Chondrocyte (in vitro differentiated cells): Measurements from ENCODE around the gene SEC16A. TPM values are rescaled to one million over a fixed set of nuclear protein-coding genes. Genes with fewer than 3 reads are reported as not detected.

Experiments
- DNase-seq: peaks from one replicate; pipeline ENCODE4 v3.0.0; 2021; ENCODE audit warnings: mixed read lengths, low spot score
- H3K27ac Mint-ChIP-seq: one replicate; pipeline ENCODE4 v1.8.0; 2021; ENCODE audit warnings: mild to moderate bottlenecking, moderate library complexity, mixed read lengths; ENCODE audit not compliant: unreplicated experiment
- H3K27me3 Mint-ChIP-seq: 2 replicates; pipeline ENCODE4 v1.8.0; 2021; ENCODE audit warnings: low read depth, mixed read lengths
- H3K36me3 Mint-ChIP-seq: 2 replicates; pipeline ENCODE4 v1.8.0; 2021; ENCODE audit warnings: low read depth, mixed read lengths
- H3K4me1 Mint-ChIP-seq: 2 replicates; pipeline ENCODE4 v1.8.0; 2021; ENCODE audit warnings: low read depth, mild to moderate bottlenecking, mixed read lengths
- H3K4me3 Mint-ChIP-seq: one replicate; pipeline ENCODE4 v1.8.0; 2021; ENCODE audit warnings: mild to moderate bottlenecking, moderate library complexity, mixed read lengths; ENCODE audit not compliant: unreplicated experiment
- H3K9me3 Mint-ChIP-seq: 2 replicates; pipeline ENCODE4 v1.8.0; 2021; ENCODE audit warnings: low read depth, mixed read lengths
- total RNA-seq: library from RNA; stranded (reverse); gene quantifications from 3 replicates; pipeline ENCODE4 v1.2.1, GENCODE V29; 2021
- TF ChIP-seq, protein P1 (sequence below): fragments of 200-600 bp; sonication (generic); IDR thresholded peaks from 2 replicates; pipeline ENCODE4 v1.5.0; 2021; ENCODE audit warnings: antibody characterized with exemption, mild to moderate bottlenecking, moderate library complexity

The SEC16A gene
- total RNA-seq, 1 donor from 2014 or later: 91.7 TPM

DNA sequence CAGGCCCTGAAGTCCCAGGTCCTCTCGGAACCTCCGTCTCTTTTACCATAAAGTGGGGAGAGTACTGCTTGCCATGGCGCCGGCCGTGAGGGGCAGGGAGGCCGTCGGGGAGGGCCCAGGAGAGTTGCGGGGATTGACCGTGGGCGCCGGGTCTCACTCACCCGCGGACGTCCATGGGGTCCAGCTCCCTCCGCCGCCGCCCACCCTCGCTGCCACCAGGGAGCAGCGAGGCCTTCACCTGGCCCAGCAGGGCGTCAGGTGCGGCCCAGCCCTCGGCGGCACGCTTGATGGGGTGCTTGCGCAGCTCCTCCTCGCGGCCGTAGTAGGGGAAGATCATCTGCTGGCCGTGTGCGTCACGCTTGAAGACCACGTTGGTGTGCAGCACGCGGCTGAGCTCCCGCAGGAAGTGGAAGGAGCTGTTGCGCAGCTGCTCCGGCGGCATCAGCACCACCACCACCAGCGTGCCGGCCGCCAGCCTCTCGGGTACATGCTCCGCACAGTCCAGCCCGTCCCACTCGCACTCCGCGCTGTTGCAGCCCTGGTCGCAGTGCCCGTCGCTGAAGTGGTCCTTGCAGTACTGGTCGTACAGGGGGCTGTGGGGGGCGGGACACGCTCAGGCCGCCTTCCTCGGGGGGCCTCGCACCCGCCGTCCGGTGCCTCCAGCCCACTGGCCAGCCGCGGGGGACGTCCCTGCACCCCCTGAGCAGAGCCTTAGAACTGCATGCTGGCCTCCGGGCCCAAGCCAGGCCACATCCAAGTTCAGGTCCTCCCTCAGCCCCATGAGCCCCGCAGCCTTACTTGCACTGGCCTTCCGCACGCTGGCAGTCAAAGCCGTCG lies 21.9 kb upstream of the SEC16A start:
- no peak for DNase-seq
- no peaks in the 10 kb centered on the region for H3K4me1 Mint-ChIP-seq
- no peaks in the 10 kb centered on the region for H3K9me3 Mint-ChIP-seq
- peaks cover 9% of the 10 kb centered on the region for H3K36me3 Mint-ChIP-seq
- H3K4me3 Mint-ChIP-seq: no peak overlapping the region
- TF ChIP-seq, protein P1, sequence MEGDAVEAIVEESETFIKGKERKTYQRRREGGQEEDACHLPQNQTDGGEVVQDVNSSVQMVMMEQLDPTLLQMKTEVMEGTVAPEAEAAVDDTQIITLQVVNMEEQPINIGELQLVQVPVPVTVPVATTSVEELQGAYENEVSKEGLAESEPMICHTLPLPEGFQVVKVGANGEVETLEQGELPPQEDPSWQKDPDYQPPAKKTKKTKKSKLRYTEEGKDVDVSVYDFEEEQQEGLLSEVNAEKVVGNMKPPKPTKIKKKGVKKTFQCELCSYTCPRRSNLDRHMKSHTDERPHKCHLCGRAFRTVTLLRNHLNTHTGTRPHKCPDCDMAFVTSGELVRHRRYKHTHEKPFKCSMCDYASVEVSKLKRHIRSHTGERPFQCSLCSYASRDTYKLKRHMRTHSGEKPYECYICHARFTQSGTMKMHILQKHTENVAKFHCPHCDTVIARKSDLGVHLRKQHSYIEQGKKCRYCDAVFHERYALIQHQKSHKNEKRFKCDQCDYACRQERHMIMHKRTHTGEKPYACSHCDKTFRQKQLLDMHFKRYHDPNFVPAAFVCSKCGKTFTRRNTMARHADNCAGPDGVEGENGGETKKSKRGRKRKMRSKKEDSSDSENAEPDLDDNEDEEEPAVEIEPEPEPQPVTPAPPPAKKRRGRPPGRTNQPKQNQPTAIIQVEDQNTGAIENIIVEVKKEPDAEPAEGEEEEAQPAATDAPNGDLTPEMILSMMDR: no peak
- no peak overlapping the region for H3K27ac Mint-ChIP-seq
- no peaks in the 10 kb centered on the region for H3K27me3 Mint-ChIP-seq

DNA sequence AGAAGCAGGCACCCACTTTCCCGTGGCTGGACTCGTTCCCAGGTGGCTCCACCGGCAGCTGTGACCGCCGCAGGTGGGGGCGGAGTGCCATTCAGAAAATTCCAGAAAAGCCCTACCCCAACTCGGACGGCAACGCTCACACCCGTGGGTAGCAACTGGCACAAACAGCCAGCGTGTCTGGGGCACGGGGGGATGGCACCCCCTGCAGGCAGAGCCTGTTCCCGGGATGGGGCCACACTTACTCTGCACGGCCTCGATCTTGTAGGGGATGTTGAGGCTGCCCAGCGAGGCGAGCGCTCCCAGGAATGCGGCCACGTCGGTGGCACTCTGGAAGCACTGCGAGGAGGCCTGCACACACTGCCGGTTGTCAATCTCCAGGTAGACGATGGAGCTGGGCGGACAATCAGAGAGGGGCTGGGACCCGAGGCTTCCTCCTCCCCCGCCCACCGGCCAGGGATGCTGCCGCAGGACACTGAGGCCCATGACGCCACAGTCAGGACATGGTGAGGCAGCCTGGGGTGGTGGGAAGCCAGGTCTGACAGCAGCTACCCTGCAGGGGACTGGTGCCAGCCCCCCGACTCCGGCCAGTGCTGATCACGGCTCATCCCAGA lies 20.2 kb upstream of the SEC16A start:
- Mint-ChIP-seq H3K27ac (no peak overlapping the region), H3K27me3 (no peaks in the 10 kb centered on the region), H3K36me3 (peaks cover 15% of the 10 kb centered on the region), H3K4me3 (no peak overlapping the region), H3K9me3 (no peaks in the 10 kb centered on the region), H3K4me1 (no peaks in the 10 kb centered on the region)
- DNase-seq: no peak
- TF ChIP-seq, protein P1: peak; percentile 32

DNA sequence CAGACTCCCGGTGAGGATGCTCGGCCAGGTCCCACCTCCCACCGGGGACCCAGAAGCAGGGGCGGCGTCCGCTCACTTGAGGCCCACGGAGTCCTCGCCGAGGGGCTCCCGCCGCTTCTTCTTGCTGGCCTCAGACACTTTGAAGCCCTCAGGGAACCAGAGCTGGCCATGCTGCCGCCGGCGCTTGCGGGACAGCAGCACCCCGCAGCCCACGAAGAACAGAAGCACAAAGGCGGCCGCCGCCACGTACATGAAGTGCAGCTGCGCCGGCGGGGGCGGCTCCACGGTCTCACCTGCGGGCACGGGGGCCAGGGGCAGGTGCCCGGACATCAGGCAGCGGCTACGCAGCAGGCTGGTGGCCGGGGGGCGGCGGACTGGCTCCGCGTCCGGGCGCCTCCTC lies 19.4 kb upstream of the SEC16A start:
- Mint-ChIP-seq H3K27ac (no peak overlapping the region), H3K9me3 (no peaks in the 10 kb centered on the region), H3K4me3 (no peak overlapping the region)

DNA sequence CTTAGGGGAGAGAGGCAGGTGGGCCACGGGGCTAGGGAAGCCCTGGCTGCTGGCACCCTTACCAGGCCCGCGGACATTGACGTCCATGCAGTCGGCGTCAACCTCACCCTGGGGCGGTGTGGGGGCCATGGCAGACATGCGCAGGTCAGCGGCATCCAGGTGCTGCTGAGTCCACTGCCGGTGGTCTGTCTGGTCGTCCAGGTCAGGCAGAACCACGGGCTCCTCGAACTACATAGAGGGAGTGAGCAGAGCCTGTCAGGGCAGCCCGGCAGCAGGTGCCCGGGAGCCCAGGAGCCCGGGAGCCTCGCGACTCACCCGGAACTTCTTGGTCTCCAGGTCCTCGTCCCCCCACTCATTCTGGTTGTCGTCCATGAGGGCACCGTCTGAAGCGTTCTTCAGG lies 18.8 kb upstream of the SEC16A start:
- DNase-seq: no peak
- Mint-ChIP-seq H3K4me1 (no peaks in the 10 kb centered on the region), H3K4me3 (no peak overlapping the region), H3K27ac (no peak overlapping the region), H3K27me3 (no peaks in the 10 kb centered on the region), H3K36me3 (peaks cover 18% of the 10 kb centered on the region), H3K9me3 (no peaks in the 10 kb centered on the region)
- TF ChIP-seq, protein P1: no peak

More for the DNA sequence above, 19.4 kb upstream of the SEC16A start:
- no peak for DNase-seq
- H3K4me1 Mint-ChIP-seq: no peaks in the 10 kb centered on the region
- TF ChIP-seq, protein P1: no peak
- peaks cover 18% of the 10 kb centered on the region for H3K36me3 Mint-ChIP-seq
- no peaks in the 10 kb centered on the region for H3K27me3 Mint-ChIP-seq

DNA sequence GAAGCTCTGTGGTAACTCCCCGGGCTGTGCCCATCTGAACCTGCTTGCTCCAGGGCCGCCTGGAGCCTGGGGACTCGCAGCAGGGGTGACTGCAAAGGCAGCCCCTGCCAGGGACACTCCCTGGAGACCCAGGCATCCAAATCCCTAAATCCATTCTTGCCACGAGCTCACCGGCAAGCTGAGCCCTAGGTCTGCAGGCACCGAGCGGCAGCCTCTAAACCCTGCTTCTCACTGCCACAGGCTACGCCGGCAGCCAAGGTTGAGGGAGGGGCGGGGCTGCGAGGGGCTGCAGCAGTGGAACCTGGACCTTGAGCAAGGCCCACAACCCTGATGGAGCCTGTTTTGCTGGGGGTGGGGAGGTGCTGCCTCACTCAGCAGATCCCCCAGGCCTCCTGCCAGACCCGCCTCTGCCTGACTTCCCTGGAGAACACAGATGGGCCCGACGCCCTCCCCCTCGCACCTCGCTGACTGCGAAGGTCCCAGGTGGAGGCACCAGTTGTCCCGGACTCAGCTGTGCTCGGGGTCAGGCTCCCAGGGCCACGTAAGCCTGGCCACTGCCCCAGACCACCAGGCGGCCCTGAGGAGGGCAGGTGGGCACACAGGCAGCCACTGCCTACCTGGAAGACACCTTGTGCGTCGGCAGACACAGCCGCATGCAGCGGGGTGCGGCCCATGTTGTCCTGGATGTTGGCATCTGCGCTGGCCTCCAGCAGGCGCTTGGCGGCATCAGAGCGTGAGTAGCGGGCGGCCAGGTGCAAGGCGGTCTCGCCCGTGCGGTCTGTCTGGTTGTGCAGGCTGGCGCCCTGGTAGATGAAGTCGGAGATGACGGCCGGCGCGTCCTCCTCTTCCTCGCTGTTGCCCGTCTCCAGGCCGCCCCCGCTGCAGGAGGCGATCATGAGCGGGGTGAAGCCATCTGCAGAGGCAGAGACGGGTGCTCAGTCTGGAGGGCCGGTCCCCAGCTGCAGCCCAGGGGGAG lies 17.4 kb upstream of the SEC16A start:
- TF ChIP-seq, protein P1: no peak
- Mint-ChIP-seq H3K27ac (no peak overlapping the region), H3K4me1 (no peaks in the 10 kb centered on the region), H3K9me3 (no peaks in the 10 kb centered on the region), H3K4me3 (no peak overlapping the region), H3K36me3 (peaks cover 21% of the 10 kb centered on the region), H3K27me3 (no peaks in the 10 kb centered on the region)
- no peak for DNase-seq
